ENCODE data around the gene NRSN2.

Gene NRSN2

DNA sequence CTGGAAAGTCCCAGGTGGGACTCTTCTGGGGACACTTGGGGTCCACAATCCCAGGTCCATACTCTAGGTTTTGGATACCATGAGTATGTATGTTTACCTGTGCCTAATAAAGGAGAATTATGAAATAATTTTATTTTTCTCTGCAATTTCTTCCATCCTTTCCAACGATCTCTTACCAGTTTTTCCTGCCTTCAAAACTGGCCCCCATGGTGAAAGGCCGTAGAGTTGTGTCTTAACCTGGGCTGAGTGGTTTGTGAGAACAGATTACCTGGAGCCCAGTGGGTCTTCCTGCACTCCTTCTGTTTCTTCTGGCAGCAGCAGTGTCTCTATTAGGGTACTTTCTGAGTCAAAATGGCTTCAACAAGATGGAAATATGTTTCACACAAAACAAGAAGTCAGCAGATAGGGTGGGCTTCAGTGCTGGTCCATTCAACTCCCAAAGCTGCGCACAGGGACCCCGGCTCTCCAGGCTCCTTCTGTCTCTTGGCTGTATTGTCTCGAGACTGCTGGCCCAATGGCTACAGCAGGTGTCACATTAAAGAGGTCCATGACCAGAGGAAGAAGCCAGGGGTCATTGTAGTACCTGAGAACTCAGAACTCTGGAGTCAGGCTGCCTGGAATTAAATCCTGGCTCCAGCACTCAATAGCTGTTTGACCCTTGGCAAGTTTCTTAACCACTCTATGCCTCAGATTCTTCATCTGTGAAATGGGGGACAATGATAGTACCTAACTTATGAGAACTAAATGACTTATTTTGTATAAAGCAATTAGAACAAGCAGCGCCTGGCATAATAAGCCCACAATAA, 50.7 kb downstream of the NRSN2 start:
- no peak for DNase-seq

- DNase-seq = no peak
These were observed 52.3 kb downstream of the NRSN2 start for GRCh38 chr20:399182-399707.

DNA sequence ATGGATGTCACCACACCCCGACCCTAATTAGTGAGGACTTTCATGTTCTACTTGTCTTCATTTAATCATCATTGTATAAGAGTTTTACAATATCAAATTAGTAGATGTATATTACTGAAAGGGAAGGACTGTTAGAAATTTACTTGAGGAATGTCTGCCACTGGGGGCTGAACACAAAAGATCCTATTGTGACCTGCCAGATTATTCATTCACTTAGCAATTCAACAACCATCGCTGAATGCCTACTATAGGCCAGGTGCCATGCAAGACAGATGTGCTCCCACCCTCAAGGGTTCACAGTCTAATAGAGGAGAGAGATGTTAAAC, 53.2 kb downstream of the NRSN2 start:
- DNase-seq = no peak

DNA sequence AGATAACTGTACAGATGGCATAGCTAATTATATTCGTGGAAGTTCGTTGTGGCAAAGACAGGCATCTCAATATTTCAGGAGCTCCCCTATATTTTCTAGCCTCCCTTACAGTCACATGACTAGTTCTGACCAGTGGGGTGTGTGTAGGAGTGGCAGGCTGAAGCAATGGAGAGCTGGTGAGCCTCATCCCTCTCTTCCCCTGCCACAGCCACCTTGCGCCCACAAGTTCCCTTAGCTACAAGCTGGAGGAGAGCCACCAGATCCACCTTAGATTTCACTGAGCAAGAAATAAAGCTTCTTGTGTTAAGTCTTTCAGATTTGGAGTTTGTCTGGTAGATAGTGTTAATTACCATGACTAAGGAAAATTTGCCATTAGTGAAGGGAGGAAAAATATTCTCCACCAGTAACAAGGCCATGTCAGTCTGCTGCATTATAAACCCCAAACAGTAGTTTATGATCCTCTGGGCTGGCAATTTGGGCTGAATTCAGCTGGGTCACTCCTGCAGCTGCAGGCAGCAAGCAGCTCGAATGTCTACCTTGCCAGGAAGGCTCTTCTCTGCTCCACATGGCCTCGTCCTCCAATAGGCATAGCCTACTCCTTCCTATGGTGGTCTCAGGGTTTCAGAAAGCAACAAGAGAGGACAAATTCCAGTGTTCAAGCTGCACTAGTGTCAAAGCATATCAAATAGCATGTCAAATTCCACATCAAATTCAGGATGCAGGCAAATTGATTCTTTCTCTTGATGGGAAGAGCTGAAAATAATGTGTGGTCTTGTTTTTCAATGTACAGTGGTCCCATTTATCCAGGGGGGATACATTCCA, 53.8 kb downstream of the NRSN2 start:
- no peak for DNase-seq

DNA sequence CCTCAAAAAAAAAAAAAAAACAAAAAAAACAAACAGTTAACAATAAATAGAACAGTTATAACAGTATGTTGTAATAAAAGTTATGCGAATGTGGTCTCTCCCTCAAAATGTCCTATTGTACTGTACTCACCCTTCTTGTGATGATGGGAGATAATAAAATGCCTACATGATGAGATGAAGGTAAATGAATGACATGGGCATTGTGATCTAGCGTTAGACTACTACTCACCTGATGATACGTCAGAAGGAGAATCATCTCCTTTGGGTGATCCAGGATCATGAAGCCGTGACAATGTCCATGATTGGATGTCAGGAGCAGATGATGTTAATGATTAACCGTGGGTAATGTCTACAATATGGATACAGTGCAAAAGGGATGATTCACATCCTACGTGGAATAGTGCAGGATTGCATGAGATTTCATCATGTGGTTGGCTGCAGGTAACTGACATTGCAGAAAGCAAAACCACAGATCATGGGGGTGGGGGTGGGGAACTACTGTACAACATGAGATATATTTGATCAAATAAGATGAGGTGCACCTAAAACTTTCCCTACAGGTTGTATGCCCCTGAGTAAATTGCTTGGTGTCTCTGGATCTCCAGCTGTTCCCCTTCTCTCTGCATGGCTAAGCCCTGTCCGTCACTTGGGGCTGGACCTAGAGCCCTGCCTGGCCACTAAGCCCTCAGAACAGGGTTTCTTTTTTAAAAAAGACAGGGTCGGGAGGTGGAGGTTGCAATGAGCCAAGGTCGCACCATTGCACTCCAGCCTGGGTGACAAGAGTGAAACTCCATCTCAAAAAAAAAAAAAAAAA, 55.0 kb downstream of the NRSN2 start:
- no peak for DNase-seq

DNA sequence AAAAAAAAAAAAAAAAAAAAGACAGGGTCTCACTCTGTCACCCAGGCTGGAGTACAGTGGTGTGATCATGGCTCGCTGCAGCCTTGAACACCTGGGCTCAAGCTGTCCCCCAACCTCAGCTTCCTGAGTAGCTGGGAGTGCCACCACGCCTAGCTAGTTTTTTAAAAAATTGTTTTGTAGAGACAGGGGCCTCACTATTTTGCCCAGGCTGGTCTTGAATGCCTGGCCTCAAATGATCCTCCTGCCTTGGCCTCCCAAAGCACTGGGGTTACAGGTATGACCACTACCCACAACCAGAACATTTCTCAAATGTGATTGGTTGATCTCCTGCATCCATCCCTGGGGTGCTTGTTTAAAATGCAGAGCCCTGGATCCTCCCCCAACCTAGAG, 55.6 kb downstream of the NRSN2 start:
- no peak for DNase-seq

DNA sequence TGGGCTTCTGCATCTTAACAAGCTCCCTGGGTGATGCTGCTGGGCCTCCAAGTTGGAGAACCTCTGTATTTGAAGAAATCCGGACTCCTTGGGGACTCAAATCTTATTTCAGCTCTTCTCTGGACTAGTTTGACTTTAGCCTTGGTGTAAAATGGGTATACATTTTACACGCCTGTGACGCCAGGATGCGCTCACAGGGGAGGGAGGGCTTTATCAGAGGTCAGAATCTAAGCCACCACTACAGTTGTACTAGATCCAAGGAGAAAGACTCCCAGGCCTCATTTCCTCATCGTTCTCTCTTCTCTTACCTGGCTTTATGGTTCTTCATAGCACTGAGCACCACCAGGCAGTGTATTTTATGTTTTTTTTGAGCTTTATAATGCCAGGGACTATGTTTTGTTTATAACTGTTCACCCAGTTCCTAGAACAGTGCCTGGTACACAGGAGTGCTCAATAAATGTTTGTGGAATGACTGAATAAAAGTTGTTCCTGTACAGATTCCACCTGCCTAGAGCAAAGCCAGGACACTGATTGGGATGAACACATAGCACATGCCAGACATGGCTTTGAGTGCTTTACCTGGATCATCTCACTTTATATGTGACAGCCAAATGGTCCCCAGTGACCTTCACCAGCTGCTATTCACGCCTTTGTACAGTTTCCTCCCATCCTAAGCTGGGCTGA, 56.1 kb downstream of the NRSN2 start:
- DNase-seq = no peak

DNA sequence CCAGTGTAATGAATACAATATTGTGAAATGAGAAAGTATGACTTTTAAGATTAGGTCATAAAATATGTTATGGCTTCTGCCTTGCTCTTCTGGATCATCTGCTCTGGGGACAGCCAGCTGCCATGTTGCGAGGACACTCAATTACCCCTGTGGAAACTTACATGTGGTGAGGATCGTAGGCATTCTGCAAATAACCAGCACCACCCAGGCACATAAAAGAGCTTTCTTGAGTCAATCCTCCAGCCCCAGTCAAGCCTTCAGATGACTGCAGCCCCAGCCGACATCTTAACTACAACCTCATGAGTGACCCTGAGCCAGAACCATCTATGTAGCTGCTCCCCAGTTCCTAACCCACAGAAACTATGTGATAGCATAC, 56.7 kb downstream of the NRSN2 start:
- DNase-seq = no peak

DNA sequence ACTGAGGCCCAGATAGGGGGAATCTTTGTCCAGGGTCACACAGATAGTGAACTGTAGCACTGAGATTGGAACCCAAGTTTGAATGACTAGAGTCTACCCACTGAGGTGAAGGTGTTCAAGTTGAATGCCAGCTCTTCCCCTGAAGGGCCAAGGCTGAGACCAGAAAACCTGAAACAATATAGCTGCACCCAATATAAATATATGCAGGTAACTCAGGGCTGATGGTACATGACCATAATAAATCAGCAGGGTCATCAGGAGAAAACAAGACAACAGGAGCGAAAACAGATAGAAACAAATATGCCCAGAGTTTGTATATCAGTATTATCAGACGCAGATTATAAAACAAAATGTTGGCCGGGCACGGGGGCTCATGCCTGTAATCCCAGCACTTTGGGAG, 57.2 kb downstream of the NRSN2 start:
- no peak for DNase-seq
